Activated B cell treated with CpG ODN at 0.5 μM for 24 hours (primary cell): ENCODE measurements around the gene SLCO3A1. TPM values are rescaled to one million over a fixed set of nuclear protein-coding genes. Genes with fewer than 3 reads are reported as not detected.
"Not testable (repeated sequence)": the region's sequence is repeated elsewhere in the genome, so short reads cannot be mapped to it uniquely, and the experiment has no call there.

Source experiments
- ATAC-seq: fragments of 200-7000 bp; cut with Tn5 transposase; one replicate; pipeline ENCODE4 v1.10.0; 2021; ENCODE audit warnings: low read depth, mild to moderate bottlenecking, moderate library complexity
- CTCF ChIA-PET: fragments of 350-600 bp; sonication (Branson Sonifier 250); formaldehyde crosslinking; loops from one replicate; lab custom pipeline; 2021; ENCODE audit warnings: antibody characterized with exemption; lab: Charles Lee
- POLR2A ChIA-PET: fragments of 350-600 bp; sonication (Branson Sonifier 250); formaldehyde crosslinking; loops from one replicate; lab custom pipeline; 2021; ENCODE audit warnings: antibody characterized with exemption; lab: Charles Lee
- DNase-seq: peaks from one replicate; pipeline ENCODE4 v3.0.0; 2022
- H3K27ac Mint-ChIP-seq: one replicate; pipeline ENCODE4 v1.8.0; 2020; ENCODE audit warnings: mixed read lengths
- H3K27me3 Mint-ChIP-seq: one replicate; pipeline ENCODE4 v1.8.0; 2021; ENCODE audit warnings: mixed read lengths
- H3K36me3 Mint-ChIP-seq: one replicate; pipeline ENCODE4 v1.8.0; 2021; ENCODE audit warnings: low read depth, mixed read lengths
- H3K4me1 Mint-ChIP-seq: one replicate; pipeline ENCODE4 v1.8.0; 2021; ENCODE audit warnings: mixed read lengths
- H3K4me3 Mint-ChIP-seq: one replicate; pipeline ENCODE4 v1.8.0; 2020; ENCODE audit warnings: mild to moderate bottlenecking, mixed read lengths
- H3K9me3 Mint-ChIP-seq: one replicate; pipeline ENCODE4 v1.8.0; 2020; ENCODE audit warnings: mixed read lengths
- intact Hi-C: fragments of 100-400 bp; cut with micrococcal nuclease; formaldehyde crosslinking; loops from one replicate; pipeline ENCODE4 v1.15.1; 2024
- total RNA-seq: library from RNA; stranded (reverse); gene quantifications from 2 replicates; pipeline ENCODE4 v1.2.3, GENCODE V29; 2022
- TF ChIP-seq, protein P1 (sequence below): fragments of 200-600 bp; IDR thresholded peaks from one replicate; pipeline ENCODE4 v1.8.0; 2022; ENCODE audit warnings: antibody characterized with exemption, mild to moderate bottlenecking

Gene SLCO3A1
- total RNA-seq, 1 donor from 2014 or later = 0.82 TPM

DNA sequence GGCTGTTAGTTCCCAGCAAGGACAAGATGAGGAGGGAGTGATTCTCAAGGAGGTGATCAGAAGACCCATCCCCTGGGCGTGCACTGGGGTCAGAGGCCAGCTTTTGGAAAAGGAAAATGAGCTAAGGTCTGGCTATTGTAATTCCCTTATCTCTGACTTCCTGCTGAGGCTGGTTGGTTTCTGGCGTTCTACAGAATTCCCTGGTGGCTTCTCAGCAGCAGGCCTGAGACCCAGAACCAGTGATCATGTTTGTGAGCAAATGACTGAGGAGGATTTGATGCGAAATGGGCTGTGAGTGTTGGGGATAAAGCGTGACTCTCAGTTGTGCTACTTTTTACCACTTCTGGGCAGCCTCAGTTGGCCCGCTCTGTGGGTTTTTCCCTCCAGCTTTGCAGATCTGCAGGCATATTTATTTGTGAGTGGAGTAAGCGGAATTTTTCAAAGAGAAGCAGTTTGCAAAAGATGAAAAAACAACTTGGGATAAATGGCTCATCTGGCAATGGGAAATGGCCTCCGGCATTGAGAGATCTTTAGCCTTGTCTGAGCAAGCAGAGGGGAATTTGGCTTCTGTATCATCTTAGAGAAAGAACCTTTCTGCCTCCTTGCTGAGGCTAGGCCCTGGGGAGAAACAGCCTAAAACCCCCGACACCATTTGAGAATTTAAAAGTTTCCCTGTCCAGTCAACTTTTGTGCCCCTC lies 102.7 kb downstream of the SLCO3A1 start:
- no peak overlapping the region for H3K4me3 Mint-ChIP-seq
- intact Hi-C loops = no loop called here
- ChIA-PET CTCF (no interaction called here), POLR2A (no interaction called here)
- TF ChIP-seq, protein P1, sequence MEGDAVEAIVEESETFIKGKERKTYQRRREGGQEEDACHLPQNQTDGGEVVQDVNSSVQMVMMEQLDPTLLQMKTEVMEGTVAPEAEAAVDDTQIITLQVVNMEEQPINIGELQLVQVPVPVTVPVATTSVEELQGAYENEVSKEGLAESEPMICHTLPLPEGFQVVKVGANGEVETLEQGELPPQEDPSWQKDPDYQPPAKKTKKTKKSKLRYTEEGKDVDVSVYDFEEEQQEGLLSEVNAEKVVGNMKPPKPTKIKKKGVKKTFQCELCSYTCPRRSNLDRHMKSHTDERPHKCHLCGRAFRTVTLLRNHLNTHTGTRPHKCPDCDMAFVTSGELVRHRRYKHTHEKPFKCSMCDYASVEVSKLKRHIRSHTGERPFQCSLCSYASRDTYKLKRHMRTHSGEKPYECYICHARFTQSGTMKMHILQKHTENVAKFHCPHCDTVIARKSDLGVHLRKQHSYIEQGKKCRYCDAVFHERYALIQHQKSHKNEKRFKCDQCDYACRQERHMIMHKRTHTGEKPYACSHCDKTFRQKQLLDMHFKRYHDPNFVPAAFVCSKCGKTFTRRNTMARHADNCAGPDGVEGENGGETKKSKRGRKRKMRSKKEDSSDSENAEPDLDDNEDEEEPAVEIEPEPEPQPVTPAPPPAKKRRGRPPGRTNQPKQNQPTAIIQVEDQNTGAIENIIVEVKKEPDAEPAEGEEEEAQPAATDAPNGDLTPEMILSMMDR = no peak
- H3K27ac Mint-ChIP-seq = no peak overlapping the region
- no peaks in the 10 kb centered on the region for H3K9me3 Mint-ChIP-seq
- H3K27me3 Mint-ChIP-seq = no peaks in the 10 kb centered on the region
- ATAC-seq = no peak
- DNase-seq = no peak
- H3K4me1 Mint-ChIP-seq = no peaks in the 10 kb centered on the region
- H3K36me3 Mint-ChIP-seq = no peaks in the 10 kb centered on the region

DNA sequence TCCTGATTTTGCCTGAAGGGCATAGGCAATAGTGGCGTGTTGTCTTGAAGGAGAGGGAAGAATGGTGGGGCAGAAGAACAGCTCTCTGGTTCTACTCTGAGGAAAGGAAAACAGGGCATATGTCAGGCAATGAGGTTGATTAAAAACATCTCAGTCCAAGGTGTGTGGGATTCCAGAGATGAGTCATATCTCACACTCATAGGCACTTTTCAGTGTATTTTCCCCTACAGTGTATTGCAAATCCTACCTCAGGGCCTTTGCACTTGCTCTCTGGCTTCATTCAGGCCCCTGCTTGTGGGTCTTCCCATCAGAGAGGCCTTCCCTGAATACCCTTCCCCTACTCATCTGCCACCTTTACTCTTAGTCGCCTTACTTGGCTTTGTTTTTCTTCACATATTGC lies 107.8 kb downstream of the SLCO3A1 start:
- H3K27me3 Mint-ChIP-seq = no peaks in the 10 kb centered on the region
- H3K36me3 Mint-ChIP-seq = no peaks in the 10 kb centered on the region

DNA sequence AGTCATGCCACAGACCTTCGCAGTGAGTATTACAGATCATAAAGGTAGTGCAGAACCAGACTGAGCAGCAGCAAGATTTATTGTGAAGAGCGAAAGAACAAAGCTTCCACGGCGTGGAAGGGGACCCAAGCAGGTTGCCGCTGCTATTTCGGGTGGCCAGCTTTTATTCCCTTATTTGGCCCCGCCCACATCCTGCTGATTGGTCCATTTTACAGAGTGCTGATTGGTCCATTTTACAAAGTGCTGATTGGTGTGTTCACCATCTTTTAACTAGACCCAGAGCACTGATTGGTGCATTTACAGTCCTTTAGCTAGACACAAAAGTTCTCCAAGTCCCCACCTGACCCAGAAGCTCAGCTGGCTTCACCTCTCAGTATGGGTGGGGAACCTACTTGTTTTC lies 110.2 kb downstream of the SLCO3A1 start:
- H3K4me3 Mint-ChIP-seq, H3K9me3 Mint-ChIP-seq, H3K27ac Mint-ChIP-seq, intact Hi-C loops, POLR2A ChIA-PET, H3K36me3 Mint-ChIP-seq, CTCF ChIA-PET, H3K27me3 Mint-ChIP-seq, H3K4me1 Mint-ChIP-seq, ATAC-seq, DNase-seq: not testable (repeated sequence)

More for the DNA sequence above, 107.8 kb downstream of the SLCO3A1 start:
- CTCF ChIA-PET = no interaction called here
- Mint-ChIP-seq H3K27ac (no peak overlapping the region), H3K9me3 (no peaks in the 10 kb centered on the region), H3K4me1 (no peaks in the 10 kb centered on the region), H3K4me3 (no peak overlapping the region)
- TF ChIP-seq, protein P1 = no peak
- intact Hi-C loops = no loop called here
- POLR2A ChIA-PET = no interaction called here
- ATAC-seq (no peak), DNase-seq (no peak)

DNA sequence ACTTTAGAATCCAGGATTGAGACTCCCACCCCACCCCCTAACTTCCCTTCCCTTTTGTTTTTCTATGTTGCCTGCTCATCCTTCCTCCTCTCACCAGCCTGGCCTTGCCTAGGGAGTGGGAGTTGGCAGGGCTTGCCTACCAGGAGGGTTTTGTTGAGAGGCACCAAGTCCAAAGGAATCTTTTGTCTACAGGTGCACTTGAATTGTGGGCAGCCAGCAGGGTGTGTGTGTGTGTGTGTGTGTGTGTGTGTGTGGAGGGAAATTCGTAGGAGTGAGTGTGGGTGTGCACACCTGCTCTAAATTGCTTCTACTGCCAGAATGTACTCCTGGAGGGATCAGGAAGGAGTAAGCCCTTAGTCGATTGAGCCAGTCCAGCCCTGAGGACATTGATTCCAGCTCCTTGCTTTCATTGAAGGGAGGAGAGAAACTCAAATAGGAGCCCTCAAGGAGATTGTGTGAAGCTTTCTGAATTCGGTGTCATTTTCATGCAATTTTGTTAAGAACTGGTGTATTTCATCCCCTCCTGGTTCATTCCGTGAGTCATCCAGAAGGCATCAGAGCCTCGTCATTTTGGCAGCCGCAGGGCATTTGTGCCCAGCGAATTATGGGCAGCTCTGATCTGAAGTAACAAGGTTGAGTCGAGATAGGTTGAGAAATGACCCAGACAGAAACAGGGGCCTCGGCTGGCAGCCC lies 112.1 kb downstream of the SLCO3A1 start:
- H3K9me3 Mint-ChIP-seq = no peaks in the 10 kb centered on the region
- no peaks in the 10 kb centered on the region for H3K4me1 Mint-ChIP-seq
- no peaks in the 10 kb centered on the region for H3K27me3 Mint-ChIP-seq
- no peak for DNase-seq
- TF ChIP-seq, protein P1 = no peak
- ATAC-seq = no peak
- H3K27ac Mint-ChIP-seq = no peak overlapping the region
- intact Hi-C loops = no loop called here
- H3K36me3 Mint-ChIP-seq = no peaks in the 10 kb centered on the region
- H3K4me3 Mint-ChIP-seq = no peak overlapping the region
- POLR2A ChIA-PET = no interaction called here
- CTCF ChIA-PET = no interaction called here

DNA sequence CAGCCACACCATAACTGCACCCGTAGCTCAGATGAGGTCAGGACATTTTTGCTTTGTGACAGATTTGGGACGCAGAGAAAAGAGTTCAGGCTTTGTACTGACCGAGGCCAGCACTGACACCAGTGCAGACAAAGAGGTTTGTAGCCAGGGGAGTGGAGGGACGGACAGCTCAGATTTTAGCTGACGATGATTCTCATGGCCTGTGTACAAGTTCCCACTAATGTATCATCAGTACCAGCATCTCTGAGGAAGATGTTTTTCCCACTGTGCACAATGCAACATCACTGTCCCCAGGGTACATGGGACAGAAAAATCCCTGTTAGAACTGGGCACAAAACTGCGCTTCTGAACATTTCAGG lies 112.7 kb downstream of the SLCO3A1 start:
- CTCF ChIA-PET = no interaction called here
- intact Hi-C loops = no loop called here
- H3K4me3 Mint-ChIP-seq = no peak overlapping the region
- H3K9me3 Mint-ChIP-seq = no peaks in the 10 kb centered on the region
- no peaks in the 10 kb centered on the region for H3K27me3 Mint-ChIP-seq
- no peak overlapping the region for H3K27ac Mint-ChIP-seq
- POLR2A ChIA-PET = no interaction called here
- ATAC-seq (no peak), DNase-seq (no peak)
- no peaks in the 10 kb centered on the region for H3K36me3 Mint-ChIP-seq
- TF ChIP-seq, protein P1 = no peak
- no peaks in the 10 kb centered on the region for H3K4me1 Mint-ChIP-seq
